ENCODE results near the gene DPP6. TPM values are rescaled to one million over a fixed set of nuclear protein-coding genes. Genes with fewer than 3 reads are reported as not detected.

The DPP6 gene
- total and polyA plus RNA-seq, 9 of the 15 experiments (the other 6 are each of a cell fraction or from before 2014, with no cell fraction given) = not detected

DNA sequence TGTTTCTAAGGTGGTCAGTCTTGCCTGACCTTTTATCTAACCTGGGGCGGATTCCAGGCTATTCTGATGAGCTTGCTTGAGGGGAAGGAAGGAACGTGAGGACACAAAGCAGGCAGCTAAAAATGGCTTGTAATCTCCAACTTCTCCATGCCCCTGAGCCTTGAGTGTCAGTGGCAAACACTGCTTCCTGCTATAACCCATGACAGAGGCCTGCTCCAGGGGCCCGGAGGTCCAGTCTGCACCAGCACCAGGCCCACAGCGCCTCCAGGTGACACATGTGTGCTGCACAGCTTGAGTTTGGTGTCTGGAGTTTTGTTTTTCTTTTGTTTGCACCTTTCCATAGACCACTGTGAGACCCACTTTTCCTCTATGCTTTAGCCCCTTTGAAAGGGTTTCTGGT, 742.8 kb downstream of the DPP6 start:
- no peak overlapping the region for H2AFZ ChIP-seq (ENCODE audit: low read depth, low read length)
- H3K27me3 ChIP-seq (ENCODE audit: control insufficient read depth in 2 of 2, insufficient read depth in 2 of 2, low read length in 2 of 2) = peaks cover 58 to 66% of the 10 kb centered on the region in 2 experiments
- H3K79me2 ChIP-seq (ENCODE audit: control insufficient read depth, insufficient read depth, low read length) = no peaks in the 10 kb centered on the region
- no peak overlapping the region for H3K9ac ChIP-seq (ENCODE audit: insufficient read depth in 1 of 2, low read depth in 2 of 2, low read length in 2 of 2)
- 0% methylated on average over 4 of the region's 4 CpGs for WGBS (ENCODE audit: insufficient coverage, low coverage, missing lambda C conversion rate)
- H3K36me3 ChIP-seq (ENCODE audit: control insufficient read depth, insufficient read depth, low read length) = no peaks in the 10 kb centered on the region
- TF ChIP-seq, protein P1, sequence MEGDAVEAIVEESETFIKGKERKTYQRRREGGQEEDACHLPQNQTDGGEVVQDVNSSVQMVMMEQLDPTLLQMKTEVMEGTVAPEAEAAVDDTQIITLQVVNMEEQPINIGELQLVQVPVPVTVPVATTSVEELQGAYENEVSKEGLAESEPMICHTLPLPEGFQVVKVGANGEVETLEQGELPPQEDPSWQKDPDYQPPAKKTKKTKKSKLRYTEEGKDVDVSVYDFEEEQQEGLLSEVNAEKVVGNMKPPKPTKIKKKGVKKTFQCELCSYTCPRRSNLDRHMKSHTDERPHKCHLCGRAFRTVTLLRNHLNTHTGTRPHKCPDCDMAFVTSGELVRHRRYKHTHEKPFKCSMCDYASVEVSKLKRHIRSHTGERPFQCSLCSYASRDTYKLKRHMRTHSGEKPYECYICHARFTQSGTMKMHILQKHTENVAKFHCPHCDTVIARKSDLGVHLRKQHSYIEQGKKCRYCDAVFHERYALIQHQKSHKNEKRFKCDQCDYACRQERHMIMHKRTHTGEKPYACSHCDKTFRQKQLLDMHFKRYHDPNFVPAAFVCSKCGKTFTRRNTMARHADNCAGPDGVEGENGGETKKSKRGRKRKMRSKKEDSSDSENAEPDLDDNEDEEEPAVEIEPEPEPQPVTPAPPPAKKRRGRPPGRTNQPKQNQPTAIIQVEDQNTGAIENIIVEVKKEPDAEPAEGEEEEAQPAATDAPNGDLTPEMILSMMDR (IDR thresholded peaks at IDR 0.05 in 2 of 3, conservative IDR thresholded peaks at IDR 0.05 in 1 of 3; ENCODE audit: insufficient read depth in 2 of 3, low read depth in 1 of 3, low read length in 3 of 3) = peak; percentile 48 to 60 (median 54)
- TF ChIP-seq RAD21 (CRISPR knock-in tag; conservative IDR thresholded peaks at IDR 0.05 in 1 of 2, IDR thresholded peaks at IDR 0.05 in 1 of 2) = peak in 1 of 2 experiments; percentile 39; a peak in 2 of 4 replicates
- TF ChIP-seq, protein P2, sequence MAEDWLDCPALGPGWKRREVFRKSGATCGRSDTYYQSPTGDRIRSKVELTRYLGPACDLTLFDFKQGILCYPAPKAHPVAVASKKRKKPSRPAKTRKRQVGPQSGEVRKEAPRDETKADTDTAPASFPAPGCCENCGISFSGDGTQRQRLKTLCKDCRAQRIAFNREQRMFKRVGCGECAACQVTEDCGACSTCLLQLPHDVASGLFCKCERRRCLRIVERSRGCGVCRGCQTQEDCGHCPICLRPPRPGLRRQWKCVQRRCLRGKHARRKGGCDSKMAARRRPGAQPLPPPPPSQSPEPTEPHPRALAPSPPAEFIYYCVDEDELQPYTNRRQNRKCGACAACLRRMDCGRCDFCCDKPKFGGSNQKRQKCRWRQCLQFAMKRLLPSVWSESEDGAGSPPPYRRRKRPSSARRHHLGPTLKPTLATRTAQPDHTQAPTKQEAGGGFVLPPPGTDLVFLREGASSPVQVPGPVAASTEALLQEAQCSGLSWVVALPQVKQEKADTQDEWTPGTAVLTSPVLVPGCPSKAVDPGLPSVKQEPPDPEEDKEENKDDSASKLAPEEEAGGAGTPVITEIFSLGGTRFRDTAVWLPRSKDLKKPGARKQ (CRISPR knock-in tag; IDR thresholded peaks at IDR 0.05) = no peak
- TF ChIP-seq, protein P3, sequence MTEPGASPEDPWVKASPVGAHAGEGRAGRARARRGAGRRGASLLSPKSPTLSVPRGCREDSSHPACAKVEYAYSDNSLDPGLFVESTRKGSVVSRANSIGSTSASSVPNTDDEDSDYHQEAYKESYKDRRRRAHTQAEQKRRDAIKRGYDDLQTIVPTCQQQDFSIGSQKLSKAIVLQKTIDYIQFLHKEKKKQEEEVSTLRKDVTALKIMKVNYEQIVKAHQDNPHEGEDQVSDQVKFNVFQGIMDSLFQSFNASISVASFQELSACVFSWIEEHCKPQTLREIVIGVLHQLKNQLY (CRISPR knock-in tag; conservative IDR thresholded peaks at IDR 0.05) = no peak
- 0 out of 2 replicates have a peak, but pooled peaks cover 11% of the 10 kb centered on the region for H4K20me1 ChIP-seq (replicated peaks; ENCODE audit: control insufficient read depth, insufficient read depth, low read length)
- FAIRE-seq = no peak
- intact Hi-C loops (cut with micrococcal nuclease) (no loop called here), in situ Hi-C loops (cut with MboI) (loop anchor here (25.0 kb wide), 1 partner anchor 733 kb away; the partner anchor contains the start of gene DPP6)
- DNase-seq (ENCODE audit: extremely low read depth in 1 of 4, low spot score in 3 of 4) = peak in 1 of 4 experiments; percentile 25
- no peaks in the 10 kb centered on the region for H3K9me1 ChIP-seq (ENCODE audit: control insufficient read depth, insufficient read depth, low read length)
- H3K4me1 ChIP-seq (replicated peaks in 1 of 2; ENCODE audit: control insufficient read depth in 2 of 2, insufficient read depth in 2 of 2, low read length in 2 of 2) = peaks cover 0 to 9% of the 10 kb centered on the region in 2 experiments; a peak in 2 of 5 replicates
- peak; percentile 59 for ATAC-seq
- H3K4me3 ChIP-seq = no peak overlapping the region
- no TSS peak for BruUV-seq (replicated peaks)
- ChIA-PET CTCF (ENCODE audit: low intra/inter-chr PET ratio) (no interaction called here), POLR2A (no interaction called here)
- H3K27ac ChIP-seq (ENCODE audit: extremely low read depth, low read depth, low read length) = no peak overlapping the region
- H3K9me3 ChIP-seq (replicated peaks; ENCODE audit: control insufficient read depth, insufficient read depth, low read depth, low read length) = no peaks in the 10 kb centered on the region
- no peak overlapping the region for H3K4me2 ChIP-seq (ENCODE audit: insufficient read depth, low read length)
